A673 (cell line): ENCODE results near the gene SMIM30.

Source experiments
- CTCF ChIP-seq: fragments of 300-800, 200-600 bp; sonication (generic); conservative IDR thresholded peaks from 2 replicates; pipeline ENCODE4 v1.5.1; 2017; ENCODE audit warnings: low read depth, mild to moderate bottlenecking, antibody characterized with exemption, low read length, moderate library complexity, mixed read lengths
- EZH2 ChIP-seq: fragments of 200-600 bp; sonication (generic); IDR thresholded peaks from 2 replicates; pipeline ENCODE4 v1.6.1; 2017; ENCODE audit warnings: borderline replicate concordance, low read depth, mild to moderate bottlenecking, mixed read lengths, antibody characterized with exemption, low read length; ENCODE audit not compliant: poor library complexity, severe bottlenecking

DNA sequence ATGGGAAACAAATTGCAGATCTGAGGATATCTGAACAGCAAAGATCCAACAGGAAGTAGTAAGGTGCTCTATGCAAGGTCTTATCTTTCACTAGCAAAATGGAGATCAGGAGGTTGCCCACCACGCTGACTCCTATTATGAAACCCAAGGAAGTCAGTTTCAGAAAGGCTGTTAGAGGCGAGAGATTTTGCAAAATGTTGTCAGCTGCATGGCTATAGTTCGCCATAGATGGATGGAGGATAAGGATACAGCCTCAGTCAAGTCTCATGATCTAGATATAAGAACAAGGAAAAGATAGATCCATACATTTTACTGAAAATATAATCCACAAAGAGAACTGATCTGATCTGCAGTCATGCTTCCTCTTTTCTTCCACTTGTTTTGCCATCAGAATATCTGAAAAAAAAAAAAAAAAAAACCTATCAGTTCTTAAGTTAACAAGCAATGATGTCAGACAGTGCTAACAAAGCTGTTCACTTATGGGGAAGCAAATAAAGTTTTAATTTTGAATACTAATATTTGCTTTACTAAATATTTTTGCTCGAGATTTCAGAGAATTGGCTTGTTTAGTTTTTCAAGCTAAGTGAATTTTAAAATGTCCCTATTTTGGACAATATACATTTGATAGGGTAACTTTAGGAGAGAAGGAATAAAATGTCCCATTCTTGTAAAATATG lies 33.7 kb downstream of the SMIM30 start:
- TF ChIP-seq CTCF: no peak
- no peak for TF ChIP-seq EZH2
